ENCODE measurements around the gene HSPA4.
"Not testable (repeated sequence)": the region's sequence is repeated elsewhere in the genome, so short reads cannot be mapped to it uniquely, and the experiment has no call there.

HSPA4 gene

GRCh38 chr5:133051542-133052316 lies at the start of gene HSPA4:
Gene HSPA4 (plus strand): TSS chr5:133052013. CDS start chr5:133052251, 238 bp downstream.
- peak; percentile 99 for DNase-seq

GRCh38 chr5:133006653-133007052 lies 45.2 kb upstream of the HSPA4 start:
- DNase-seq = no peak

- not testable (repeated sequence) for DNase-seq
These were observed 43.4 kb upstream of the HSPA4 start for GRCh38 chr5:133008455-133008854.

GRCh38 chr5:133015466-133015865 lies 36.3 kb upstream of the HSPA4 start:
- no peak for DNase-seq

DNA sequence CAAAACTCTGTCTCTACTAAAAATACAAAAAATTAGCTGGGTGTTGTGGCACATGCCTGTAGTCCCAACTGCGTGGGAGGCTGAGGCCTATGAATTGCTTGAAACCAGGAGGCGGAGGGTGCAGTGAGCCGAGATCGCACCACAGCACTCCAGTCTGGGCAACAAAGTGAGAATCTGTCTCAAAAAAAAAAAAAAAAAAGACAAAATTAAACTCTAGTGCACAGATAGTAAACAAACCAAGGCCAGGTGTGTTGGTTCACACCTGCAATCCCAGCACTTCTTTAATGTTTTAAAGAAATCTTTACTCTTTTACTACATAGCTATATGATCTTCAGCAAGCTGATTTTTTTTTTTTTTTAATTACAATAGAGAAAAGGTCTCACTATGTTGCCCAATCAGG lies 33.8 kb upstream of the HSPA4 start:
- DNase-seq = no peak

GRCh38 chr5:133019471-133019870 lies 32.3 kb upstream of the HSPA4 start:
- DNase-seq = not testable (repeated sequence)

DNA sequence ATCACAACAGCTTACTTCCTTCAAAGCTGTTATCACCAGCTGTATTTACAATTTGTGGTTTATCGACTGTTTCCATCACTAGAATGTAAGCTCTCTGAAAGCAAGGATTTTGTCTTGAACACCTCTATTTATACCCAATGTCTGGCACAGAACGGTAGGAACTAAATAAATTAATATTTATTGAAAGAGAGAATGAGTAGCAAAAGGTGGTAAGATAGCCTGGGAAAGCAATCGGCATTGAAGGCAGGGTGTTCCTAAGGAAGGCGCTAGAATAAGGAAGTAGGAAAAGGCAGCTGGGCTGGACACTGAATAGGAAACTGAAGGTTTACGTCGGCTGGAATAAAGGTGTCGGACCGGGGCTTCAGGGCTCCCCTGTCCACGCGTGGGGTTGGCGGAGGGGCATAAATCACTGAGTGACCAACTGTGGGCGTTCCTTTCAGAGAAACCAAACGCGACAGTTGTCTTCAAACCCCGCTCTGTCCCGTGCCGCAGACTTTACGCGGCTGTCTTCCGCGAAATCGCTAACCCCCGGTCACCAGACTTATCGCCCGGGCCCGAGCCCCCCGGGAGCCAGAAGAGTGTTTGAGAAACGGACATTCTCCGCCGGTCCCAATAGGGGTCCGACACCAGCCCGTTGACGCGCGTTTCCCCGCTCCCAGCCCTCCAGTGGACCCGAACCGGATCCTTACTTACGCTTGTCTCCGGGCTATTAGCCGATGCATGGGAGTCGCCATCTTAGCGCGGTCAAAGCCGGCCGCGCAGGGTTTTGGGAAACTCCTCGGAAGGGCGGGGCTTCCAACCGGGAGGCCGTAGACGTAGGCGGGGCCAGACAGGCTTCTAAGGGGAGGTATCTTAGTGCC lies 25.8 kb upstream of the HSPA4 start, which contains the start of gene ZCCHC10:
Gene ZCCHC10 (minus strand): TSS at position 746 of the 860 bp plus-strand sequence. CDS start 12 bp downstream, at position 734.
- DNase-seq = peak; percentile 93

GRCh38 chr5:133026664-133027153 lies 25.1 kb upstream of the HSPA4 start:
- no peak for DNase-seq

GRCh38 chr5:133029416-133029815 lies 22.4 kb upstream of the HSPA4 start:
- no peak for DNase-seq

GRCh38 chr5:133030343-133031005 lies 21.3 kb upstream of the HSPA4 start:
- DNase-seq = no peak

DNA sequence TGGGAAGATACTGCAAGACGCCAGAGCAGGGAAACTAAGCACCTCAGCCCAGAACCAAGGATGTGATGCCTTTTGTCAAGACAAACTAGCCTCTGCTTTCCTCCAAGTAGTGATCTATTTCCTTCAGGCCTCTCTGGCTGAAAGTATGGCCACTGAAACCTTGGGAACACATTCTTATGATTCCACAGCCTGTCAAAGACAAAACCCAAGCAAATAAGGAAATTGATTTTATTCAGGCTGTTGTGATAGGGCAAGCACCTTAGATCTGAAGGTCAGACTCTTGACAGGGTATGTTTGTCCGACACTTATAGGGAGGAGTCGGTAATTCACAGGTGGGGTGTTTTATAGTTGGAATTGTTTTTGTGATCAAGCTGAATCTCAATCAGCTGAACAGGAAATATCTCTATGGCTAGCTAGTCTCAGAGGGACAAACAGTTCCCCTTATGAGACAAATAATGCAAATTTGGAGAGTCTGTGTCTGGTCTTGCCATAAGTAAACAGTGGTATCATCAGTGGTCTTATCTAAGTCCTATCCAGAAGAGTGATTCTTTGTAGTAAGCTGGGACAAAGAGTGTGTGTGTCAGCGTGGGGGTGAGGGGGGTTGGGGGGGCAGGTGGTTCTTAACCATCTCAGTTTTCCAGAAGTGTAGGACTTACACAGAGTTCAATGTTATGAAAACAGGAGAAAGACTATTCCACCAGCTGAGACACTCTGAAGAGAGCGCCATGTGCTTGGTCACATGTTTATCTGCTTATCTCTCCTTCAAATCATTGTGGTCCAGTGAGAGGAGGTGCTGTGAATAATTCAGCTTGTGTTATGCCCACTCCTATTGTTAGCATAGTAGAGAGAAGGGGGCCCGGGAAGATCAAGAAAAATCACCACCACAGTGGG lies 18.7 kb upstream of the HSPA4 start:
- DNase-seq = no peak

DNA sequence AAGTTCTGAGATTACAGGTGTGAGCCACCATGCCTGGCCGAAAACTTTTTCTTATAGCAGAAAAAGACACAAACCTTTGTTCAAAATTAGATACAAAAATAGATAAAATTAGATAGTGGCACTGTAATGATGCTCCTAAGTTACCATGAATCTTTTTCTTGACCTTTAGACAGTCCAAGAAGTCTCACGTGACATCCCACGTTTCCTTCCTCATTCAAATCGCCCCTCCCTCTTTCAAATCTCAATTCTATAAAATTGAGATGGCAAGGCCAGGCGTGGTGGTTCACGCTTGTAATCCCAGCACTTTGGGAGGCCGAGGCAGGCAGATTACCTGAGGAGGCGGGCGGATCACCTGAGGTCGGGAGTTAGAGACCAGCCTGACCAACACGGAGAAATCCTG lies 17.7 kb upstream of the HSPA4 start:
- DNase-seq = no peak

DNA sequence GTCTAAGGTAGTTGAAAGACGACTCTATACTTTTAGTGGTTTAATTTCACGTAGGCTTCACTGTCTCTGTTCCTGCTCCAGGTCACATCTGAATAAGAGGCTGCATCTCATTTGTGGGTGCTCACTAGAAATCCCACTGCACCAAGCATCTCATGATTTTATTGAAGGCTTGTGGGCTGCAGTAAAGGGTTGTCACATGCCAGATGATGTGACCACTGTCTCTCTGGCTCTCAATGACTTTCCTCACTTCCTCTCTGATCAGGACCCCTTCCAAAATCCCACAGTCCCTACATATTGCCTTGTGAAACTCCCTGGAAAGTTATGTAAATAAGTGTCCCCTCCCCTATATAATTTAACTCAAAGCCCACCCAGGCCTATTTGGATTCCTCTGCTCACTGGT lies 16.6 kb upstream of the HSPA4 start:
- no peak for DNase-seq

- DNase-seq = not testable (repeated sequence)
These were observed 15.1 kb upstream of the HSPA4 start for GRCh38 chr5:133036677-133037076.

- no peak for DNase-seq
These were observed 10.5 kb upstream of the HSPA4 start for GRCh38 chr5:133041157-133041784.

DNA sequence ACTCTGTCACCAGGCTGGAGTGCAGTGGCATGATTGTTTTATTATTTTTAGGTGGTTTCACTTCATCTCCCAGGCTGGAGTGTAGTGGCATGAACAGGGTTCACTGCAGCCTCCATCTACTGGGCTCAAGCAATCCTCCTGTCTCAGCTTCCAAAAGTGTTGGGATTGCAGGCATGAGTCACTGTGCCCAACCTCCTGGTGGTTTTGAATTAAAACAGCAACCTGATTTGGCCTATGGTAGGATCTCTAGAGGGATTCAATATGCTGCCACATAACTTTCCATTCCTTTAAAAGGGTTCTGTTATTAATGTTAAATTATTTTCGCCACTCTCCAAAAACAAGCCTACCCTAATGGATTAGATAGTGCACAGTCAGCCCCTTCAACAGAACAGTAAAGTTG lies 9.9 kb upstream of the HSPA4 start:
- DNase-seq = peak; percentile 36

DNA sequence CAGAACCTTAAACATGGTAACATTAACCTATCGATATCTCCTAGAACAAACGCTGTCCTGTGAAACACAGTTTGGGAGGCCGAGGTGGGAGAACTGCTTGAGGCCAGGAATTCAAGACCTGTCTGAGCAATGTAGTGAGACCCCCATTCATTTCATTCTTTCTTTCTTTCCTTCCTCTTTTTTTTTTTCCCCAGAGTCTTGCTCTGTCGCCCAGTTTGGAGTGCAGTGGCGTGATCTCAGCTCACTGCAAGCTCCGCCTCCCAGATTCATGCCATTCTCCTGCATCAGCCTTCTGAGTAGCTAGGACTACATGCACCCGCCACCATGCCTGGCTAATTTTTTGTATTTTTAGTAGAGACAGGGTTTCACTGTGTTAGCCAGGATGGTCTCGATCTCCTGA lies 5.3 kb upstream of the HSPA4 start:
- peak; percentile 34 for DNase-seq

DNA sequence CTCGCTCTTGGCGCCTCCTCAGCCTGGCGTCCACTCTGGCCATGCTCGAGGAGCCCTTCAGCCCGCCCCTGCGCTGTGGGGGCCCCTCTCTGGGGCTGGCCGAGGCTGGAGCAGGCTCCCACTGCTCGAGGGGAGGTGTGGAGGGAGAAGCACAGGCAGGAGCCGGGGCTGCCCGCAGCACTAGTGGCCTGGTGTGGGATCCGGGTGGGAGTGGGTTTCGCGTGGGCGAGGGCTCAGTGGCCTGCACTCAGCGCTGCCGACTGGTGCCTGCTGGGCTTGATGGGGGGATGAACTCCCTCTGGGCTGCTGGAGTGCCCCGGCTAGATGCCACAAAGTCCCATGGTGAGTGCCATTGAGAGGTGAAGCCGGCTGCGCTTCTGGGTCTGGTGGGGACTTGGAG lies 4.4 kb upstream of the HSPA4 start:
- no peak for DNase-seq

- peak; percentile 48 for DNase-seq
These were observed 2.7 kb upstream of the HSPA4 start for GRCh38 chr5:133048993-133049725.

GRCh38 chr5:133049726-133050048 lies 2.1 kb upstream of the HSPA4 start:
- DNase-seq = no peak

GRCh38 chr5:133050521-133050920 lies 1.3 kb upstream of the HSPA4 start:
- no peak for DNase-seq
